Amygdala (tissue), 56 donors: Measurements from ENCODE around the gene CLDN5.
"Not testable (repeated sequence)": the region's sequence is repeated elsewhere in the genome, so short reads cannot be mapped to it uniquely, and the experiment has no call there.

Source experiments
- DNase-seq, 56 donors: peaks; one replicate each; lab custom pipeline; 2025; lab: John Stamatoyannopoulos, UW

Gene CLDN5

GRCh38 chr22:19548964-19549363 lies 24.8 kb upstream of the CLDN5 start:
- DNase-seq = no peak

- DNase-seq = not testable (repeated sequence)
Observed at GRCh38 chr22:19548427-19548826, 24.2 kb upstream of the CLDN5 start.

GRCh38 chr22:19547620-19548019 lies 23.4 kb upstream of the CLDN5 start:
- no peak for DNase-seq

GRCh38 chr22:19546680-19547079 lies 22.5 kb upstream of the CLDN5 start:
- no peak for DNase-seq

GRCh38 chr22:19545935-19546207 lies 21.7 kb upstream of the CLDN5 start:
- DNase-seq = no peak

GRCh38 chr22:19543970-19544708 lies 19.9 kb upstream of the CLDN5 start:
- DNase-seq = no peak

GRCh38 chr22:19540394-19540793 lies 16.2 kb upstream of the CLDN5 start:
- DNase-seq = no peak

- DNase-seq = no peak
Observed at GRCh38 chr22:19537941-19538488, 13.8 kb upstream of the CLDN5 start.

GRCh38 chr22:19536564-19536963 lies 12.4 kb upstream of the CLDN5 start:
- DNase-seq = no peak

GRCh38 chr22:19535001-19535400 lies 10.8 kb upstream of the CLDN5 start:
- no peak for DNase-seq

- DNase-seq = no peak
Observed at GRCh38 chr22:19533857-19534256, 9.6 kb upstream of the CLDN5 start.

- DNase-seq = no peak
Observed at GRCh38 chr22:19533049-19533626, 8.9 kb upstream of the CLDN5 start.

GRCh38 chr22:19531327-19531726 lies 7.1 kb upstream of the CLDN5 start:
- not testable (repeated sequence) for DNase-seq

GRCh38 chr22:19530751-19531150 lies 6.5 kb upstream of the CLDN5 start:
- no peak for DNase-seq

- DNase-seq = no peak
Observed at GRCh38 chr22:19529811-19530210, 5.6 kb upstream of the CLDN5 start.

GRCh38 chr22:19527861-19528417 lies 3.7 kb upstream of the CLDN5 start:
- DNase-seq = no peak

- DNase-seq = no peak
Observed at GRCh38 chr22:19527321-19527721, 3.1 kb upstream of the CLDN5 start.

GRCh38 chr22:19526702-19527111 lies 2.5 kb upstream of the CLDN5 start:
- DNase-seq = no peak

- no peak for DNase-seq
Observed at GRCh38 chr22:19526076-19526701, 2.0 kb upstream of the CLDN5 start.

GRCh38 chr22:19525666-19526065 lies 1.5 kb upstream of the CLDN5 start:
- DNase-seq = no peak

GRCh38 chr22:19525116-19525660 lies 978 bp upstream of the CLDN5 start:
- no peak for DNase-seq
